Stimulated activated CD8-positive, alpha-beta memory T cell treated with anti-CD3 and anti-CD28 coated beads, Interleukin-15, amount 100 ng/mL, for 4 hours (primary cell): Measurements from ENCODE around the gene ZBTB18.

ENCODE experiments used
- DNase-seq, 2 donors: peaks; one replicate each; pipeline ENCODE4 v3.0.0-alpha.2; 2020; ENCODE audit warnings: low read depth in 2 of 2

Gene ZBTB18

DNA sequence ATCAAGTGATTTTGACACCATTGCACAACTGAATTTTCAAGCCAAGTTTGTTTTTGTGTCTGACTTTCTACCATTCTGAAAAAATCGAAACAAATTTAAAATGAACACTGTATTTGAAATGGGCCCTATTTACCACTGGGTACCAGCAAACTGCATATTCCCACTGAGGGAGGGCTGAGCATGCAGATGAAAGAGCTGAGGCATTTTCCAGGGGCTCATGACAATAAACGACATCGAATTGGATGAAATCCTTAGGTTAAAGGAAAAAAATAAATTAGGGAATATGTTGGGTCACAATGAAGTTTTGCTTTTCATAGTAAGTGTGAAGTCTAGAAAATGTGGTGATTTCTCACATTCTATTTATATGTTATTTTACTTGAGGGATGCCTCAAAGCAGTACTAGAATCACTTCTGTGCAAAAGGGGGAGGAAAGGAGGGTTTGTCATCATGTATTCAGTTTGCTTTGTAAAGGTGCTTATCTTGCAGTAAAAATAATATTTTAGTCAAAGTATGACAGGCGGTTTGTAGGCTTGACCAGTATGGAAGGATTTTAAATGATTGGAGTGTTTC, 11.2 kb downstream of the ZBTB18 start:
- DNase-seq = no peak

DNA sequence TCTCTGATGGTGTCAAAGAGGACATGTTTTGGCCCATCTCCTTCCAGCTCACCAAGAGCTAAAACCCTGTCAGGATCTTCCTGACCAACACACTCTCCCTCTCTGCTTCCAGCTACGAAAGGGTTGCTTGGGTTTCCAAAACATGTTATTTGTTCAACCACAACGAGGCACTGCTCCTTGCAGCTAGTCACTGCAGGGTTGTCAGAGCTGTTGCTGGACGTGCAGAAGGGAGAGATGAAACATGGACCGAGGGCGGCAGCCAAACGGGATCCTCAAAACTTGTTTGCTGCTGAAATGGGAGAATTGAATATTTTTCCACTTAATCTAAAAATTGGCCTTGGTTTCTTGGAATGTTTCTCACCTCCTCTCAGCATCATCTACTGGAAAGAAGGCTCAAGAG, 12.4 kb downstream of the ZBTB18 start:
- DNase-seq = no peak

DNA sequence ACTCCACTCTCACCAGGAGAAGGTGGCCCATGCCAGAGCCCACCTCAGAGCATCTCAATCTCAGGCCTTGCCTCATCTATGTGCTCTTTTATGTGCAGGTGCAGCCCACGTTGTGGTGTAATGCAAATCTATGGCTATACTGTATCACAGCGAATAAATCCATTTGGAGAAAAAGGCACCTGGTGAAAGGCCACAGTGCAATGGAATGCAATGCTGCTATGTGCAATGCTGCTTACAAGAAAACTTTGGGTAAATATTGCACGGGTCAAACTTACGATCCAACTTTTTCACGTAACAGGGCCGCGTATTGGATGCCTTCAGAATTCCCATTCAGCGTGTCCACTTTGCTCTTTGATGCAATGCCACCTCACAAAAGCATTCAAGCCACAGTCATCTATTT, 13.5 kb downstream of the ZBTB18 start:
- DNase-seq = no peak

DNA sequence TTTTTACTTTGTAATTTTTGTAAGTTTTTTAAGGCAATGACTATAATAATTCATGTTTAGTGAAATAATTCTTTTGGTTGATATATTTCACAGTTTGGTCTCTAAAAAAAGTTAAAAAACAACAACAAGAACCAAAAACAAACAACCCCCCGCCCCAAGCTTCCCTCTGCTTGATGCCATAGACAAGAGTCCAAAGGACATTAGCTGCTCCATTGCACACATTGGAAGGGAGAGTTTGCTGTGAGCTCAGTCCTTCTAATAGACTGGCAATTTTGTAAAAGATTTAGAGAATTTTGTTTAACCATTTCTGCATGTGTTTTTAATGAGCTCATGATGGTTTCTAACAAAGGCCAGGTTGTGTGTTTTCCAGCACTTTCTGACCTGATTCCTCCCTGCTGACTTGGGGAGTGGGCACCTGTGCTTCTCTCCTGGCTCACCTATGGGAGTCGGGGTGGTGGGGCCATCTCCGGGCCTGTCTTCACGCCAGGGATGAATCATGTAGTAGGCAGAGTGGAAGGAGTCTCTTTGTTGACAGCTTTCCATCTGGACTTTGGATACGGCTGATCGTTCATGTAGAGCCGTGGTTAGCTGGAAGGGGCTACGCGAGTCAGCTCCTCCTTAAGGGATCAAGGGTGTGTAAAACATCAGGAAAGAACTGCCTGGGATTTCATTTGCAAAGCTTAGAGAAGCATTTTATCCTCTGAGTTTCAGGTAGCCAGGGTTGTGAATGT, 14.1 kb downstream of the ZBTB18 start:
- no peak for DNase-seq

DNA sequence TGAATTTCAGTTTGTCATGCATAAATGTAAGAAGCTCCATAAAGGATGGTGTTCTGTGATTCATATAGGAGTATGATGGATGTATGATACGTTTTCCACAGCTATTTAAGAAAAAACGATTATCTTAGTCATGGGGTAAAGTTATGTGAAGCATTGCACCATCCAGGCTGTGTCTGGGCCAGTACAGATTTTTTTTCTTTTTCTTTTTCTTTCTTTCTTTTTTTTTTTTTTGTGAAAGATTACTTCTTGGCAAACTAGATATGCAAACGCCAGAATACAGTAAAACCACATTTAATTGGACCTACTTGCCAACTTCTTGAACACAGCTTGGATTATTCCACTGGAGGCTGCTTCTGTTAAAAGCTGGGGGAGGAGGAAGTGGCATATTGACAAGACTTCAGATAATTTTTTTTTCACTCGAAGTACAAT, 14.9 kb downstream of the ZBTB18 start:
- DNase-seq = no peak

DNA sequence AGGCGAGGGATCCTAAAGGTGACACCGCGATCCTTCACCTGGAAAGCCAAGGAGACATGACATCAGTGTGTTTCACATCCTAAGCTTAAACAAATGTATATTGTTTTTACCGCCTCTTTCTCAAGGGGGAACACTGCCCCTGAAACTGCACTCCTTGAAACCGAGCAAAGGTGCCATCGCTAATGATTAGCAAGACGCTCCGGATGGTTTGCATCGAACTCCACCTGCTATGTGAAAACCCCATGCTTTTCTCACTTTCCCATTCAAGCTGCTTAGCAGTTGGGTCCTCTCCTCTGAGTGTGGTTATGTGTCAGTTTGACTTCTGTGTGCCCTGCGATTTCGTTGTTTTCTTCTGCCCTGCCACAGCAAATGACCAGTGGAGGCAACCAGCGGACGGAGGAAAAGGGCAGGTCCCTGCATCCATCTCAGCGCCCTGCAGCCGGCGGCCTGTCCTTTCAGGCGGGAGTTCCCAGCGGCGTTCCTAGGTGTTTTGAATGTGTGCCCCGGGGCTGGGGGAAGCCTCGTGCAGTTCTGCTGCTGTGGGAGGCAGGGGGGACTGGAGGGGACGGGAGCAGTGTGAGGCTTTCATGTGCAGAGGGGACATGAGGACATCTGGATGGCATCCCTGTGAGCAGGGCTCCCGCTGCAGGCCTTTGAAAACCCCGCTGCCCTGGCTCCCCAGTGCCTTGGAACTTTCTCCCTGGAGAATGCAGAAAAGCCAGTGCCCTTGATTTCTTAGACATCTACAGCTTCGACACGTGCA, 16.1 kb downstream of the ZBTB18 start:
- no peak for DNase-seq

DNA sequence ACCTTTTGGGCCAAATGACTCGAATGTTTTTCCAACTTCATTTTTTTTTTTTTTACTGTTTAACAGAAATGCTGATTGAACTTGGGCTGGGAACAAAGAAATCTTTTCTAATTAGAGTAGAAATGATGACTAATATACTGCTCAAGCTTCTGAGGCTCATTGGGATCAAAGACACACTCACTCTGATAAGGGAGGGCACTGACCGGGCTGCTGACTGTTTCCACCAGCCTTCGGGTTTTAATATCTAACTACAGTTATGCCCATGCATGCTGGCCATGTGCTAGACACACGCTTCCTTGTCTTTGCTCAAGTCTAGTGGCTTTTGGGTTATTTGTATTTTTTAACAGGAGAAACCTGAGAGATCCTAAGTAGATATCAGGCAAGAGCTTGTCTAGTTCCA, 16.8 kb downstream of the ZBTB18 start:
- DNase-seq = no peak

DNA sequence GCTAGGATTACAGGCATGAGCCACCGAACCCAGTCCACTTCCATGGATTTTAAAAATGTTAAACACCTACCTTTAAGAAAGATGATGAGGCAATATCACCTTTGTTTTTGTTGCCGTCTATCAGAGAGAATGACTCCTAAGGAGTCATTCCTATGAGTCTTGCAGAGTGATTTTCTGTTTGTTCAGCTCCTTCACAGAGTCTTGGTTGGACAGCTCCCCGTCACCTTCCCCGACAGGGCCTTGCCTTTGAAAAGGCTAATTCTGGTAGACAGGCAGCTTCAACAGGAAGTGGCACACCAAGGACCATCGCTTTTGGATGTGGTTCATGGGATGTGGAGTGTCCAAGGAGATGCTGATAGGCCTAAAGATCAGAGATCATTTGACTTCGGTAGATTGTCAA, 17.5 kb downstream of the ZBTB18 start:
- no peak for DNase-seq

DNA sequence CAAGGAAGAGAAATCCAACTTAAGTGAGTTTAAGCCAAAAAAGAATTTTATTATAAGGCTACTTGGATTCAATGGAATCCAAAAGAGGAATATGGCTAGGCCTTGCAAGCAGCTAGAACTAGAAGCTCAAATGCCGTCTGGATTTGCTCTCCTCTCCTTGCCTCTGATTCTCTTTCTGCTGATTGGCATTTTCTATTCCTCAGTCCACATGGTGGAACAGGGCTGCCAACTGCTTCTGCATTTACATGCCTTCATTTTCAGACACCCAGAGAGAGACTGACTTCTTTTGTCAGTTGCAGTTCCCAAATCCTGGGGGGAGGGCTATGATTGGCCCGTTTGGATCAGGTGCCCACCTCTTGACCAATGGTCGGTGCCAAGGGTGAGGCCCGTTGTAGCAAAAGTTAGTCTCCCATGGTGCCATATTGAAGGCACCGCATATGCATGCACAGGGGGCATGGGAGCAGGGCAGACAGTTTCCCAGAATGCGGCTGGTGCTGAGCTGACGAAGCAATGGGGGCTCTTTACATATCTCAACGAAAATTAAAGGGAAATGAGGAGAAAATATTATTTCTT, 18.3 kb downstream of the ZBTB18 start:
- no peak for DNase-seq

DNA sequence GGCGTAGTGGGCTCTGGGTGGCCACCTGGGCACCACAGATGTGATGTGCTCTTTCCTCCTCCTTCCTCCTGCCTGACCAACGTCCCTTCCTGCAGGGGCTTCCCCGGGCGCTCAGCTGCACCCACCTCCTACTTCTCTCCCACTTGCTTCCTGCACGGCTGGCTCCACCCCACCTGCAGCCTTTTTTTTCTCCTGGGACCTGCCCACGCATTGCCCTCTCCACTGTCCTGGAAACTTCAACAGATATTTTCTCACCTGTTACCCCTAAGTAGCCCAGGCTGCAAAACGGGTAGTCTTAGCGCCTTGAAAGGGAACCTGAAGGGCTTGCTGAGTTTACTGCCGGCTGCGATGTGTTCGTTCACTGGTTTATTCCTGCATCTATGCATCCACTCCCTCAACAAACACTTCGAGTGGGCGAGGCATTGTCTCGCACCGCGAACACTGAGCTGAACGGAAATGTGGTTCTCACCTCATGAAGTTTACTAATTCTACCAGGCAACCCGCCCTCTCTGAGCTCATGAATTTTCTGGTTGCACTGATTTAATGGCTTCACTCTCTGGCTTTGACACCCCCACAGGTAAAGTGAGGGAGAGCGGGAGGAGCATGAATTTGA, 23.6 kb downstream of the ZBTB18 start:
- peak; percentile 50 to 54 for DNase-seq

DNA sequence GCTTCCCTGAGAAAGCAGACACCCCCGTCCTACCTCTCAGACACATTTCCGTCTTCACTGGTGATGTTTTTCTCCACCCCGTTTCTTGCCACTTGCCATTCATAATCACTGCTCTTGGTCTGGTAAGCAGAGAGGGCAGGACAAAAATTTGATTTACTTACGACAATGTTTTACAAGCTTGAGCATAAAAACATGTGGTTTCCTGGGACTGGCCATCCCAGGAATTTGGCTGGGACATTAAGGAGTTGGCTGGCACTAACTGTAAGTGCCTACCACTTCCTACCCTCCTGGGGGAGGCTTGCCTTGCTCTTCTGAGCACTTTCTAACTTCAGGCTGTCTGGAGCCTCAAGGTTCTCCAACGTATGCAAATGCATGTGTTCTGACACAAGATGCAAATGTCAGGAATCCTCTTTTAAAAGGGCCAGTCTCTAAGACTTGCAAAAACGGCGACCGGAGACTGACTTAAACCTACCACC, 24.2 kb downstream of the ZBTB18 start:
- DNase-seq = no peak

DNA sequence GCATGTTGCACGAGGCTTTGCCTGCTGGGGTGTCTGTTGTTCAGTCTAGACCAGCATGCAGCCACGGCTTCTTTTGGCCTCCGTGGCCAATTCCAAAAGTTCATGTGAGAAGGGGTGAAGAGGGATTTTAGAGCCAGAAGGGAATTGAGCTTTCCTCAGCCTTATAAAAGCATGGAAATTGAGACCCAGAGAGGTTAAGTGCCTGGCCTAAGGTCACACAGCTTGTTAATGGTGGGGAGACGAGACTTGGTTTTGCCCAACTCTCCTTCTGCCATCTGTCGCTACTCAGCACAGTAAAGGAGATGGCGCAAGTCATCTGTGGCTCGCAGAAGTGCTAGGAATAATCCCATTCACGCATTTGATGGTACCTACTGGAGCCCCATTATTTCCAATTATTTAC, 25.7 kb downstream of the ZBTB18 start:
- DNase-seq = no peak

DNA sequence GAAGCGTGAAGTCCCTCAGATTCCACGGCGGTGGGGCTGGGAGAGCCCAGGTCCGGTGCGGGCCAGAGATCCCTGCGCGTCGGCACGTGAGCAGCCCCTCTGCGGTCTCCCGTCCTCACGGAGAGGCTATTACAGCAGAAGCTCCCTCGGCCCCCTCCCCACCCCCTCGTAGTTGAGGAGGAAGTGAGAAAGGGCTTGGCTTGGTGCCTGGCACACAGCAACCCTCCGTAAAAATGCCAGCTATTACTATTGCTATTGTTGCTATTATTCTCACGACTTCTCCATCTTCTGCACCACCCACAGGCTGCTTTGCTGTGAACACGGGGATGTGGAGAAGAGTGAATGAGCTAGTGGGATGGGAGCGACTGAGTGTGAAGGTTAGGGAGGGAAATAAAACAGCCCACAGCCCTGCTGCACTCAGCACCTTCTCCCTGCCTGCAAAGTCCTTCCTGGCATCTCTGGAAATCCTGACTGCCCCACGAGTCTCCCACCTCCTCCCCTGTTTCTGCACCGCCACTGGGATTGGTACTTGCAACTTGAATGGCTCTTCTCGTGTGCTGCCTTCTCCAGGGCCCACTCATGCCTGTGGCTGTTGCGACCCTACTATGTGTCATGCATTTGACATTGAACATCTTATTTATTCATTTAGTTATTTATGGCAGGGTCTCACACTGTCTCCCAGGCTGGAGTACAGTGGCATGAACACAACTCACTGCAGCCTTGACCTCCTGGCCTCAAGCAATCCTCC, 26.6 kb downstream of the ZBTB18 start:
- DNase-seq = no peak

DNA sequence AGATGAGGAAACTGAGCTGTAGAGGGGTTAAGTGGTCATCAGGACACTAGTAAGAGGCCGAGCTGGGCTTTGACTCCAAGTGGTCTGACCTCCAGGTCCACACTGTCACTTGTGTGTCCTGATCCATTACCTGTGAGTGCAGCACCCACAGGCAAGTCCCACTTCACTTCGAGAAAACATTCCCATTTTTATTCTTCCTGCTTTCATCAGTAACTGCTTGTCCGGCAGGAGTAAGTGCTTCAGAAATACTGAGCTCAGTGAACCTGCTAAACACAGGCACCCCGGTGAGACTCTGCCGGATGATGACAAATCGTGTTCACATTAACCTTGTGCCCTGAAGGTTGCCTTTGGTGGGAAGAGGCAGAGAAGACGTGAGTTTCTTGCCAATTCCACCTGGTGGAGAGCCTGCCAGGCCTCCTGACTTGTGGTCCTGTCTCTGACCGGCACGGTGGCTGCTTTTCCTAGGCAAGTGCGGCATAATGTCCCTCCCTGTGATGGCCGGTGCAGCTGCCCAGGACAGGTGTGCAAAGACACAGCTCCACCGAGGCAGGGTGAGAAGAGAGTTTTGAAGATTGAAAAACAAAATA, 29.4 kb downstream of the ZBTB18 start:
- DNase-seq = no peak

DNA sequence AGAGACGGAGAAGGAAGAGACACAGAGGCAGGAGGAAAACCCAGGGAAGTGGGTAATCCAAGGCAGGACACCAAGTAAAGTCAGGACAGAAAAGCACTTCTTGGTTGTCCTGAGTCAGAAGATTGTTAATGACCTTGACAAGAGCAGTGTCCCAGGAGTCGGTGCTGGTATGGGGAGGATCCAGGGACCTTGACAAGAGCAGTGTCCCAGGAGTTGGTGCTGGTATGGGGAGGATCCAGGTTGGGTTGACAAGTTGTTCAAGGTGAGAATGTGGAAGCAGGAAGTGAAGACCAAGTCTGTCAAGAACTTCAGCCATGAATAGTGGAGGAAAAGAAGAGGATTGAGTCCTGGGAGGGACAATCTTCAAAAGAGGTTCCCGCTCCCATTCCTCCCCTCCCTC, 31.9 kb downstream of the ZBTB18 start:
- DNase-seq = no peak

DNA sequence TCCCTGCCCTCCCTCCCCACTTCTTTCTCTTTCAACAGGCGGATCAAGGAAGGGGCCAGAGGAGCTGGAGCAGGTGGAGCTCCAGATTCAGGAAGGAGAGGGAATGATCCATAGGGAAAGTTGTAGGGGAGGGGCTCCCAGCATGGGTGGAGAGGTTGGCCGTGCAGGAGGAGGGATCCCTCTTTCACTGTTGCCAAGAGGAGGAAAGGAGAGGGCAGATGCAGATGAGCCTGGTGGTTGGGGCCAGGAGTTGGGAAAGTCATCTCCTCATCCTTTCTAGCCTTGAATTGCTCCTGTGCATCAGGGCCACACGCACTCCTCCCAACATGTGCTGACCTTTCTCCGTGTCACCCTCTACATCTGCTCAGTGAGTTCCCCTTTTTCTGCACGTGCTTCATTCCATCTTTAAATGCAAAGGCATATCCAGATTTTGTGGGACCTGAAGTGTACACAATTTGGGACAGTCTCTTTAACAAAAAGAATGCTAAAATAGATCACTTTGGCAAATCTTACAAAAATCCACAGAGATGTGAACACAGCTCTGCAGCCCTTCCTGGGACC, 32.4 kb downstream of the ZBTB18 start:
- DNase-seq = no peak

DNA sequence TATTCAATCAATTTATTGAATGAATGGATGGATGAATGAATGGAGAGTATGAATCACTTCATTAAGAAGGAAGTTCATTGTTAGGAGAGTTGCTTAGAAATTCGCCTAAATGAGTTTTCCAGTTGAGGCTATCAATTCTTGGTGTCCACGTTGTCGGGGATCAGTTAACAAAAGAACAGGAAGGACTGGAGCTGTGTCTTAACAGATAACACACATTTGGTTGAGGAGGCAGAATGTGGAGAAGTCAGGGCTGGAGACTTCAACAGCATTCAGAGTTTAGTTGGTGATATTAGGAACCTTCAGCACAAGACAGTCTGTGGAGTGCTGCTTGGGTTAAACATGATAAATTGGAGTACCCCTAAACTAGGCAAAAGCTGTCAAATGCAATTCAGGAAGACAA, 33.7 kb downstream of the ZBTB18 start:
- DNase-seq = no peak

DNA sequence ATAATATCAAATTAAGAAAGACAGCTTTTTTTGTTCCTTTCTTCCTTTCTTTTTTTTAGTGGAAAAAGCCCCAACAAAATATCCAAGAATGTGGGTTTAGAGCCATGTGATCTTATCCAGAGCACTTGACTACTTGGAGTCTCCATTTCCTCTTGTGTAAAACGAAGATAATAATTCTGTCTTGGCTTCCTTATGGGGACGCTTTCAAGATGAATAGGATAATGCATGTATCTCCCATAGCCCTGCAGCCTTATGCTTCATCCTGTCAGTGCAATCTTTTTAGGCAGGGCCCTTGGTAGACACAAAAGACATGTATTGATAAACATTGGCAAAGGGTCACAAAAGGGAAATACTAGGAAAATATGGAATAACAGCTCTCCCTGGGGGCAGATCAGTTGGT, 34.8 kb downstream of the ZBTB18 start:
- DNase-seq = no peak

DNA sequence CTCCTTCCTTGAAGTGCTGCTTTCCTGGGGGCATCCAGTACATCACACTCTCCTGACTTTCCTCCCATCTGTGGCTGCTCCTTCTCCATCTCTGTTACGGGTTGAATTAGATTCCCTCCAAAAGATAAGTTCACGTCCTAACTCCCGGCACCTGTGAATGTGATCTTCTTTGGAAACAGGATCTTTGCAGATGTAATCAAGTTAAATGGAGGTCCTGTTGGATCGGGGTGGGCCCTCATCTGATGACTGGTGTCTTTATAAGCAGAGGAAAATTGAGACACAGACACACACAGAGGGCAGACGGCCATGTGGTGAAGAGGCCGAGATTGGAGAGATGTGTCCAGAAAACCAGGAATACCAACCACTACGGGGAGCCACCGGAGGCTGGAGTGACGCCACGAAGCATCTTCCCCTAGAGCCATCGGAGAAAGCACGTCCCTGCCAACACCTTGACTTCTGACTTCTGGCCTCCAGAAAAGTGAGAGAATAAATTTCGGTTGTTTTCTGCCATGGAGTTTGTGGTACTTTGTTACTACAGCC, 36.0 kb downstream of the ZBTB18 start:
- DNase-seq = no peak

DNA sequence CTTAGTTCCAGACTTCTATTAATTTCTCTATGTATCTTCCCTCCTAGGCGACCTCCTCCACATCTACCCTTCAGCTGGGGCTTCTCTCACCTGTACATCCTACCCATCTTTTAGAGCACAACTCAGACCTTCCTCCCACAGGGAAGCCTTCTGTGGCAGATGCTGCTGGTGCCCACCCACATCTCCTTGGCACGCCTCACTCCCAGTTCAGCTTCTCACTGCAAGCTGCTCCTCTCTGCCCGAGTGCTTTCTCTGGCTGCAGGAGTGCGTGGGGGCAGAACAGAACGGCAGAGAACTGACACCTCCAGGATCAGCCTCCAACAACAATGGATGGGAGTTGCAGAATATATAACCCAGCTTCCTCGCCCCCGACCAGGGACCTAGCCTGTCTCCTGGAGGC, 36.5 kb downstream of the ZBTB18 start:
- DNase-seq = no peak
